Upper lobe of left lung (tissue), 6 donors: ENCODE data around the gene PEMT. TPM values are rescaled to one million over a fixed set of nuclear protein-coding genes. Genes with fewer than 3 reads are reported as not detected.

Experiments
- ATAC-seq, 2 donors: fragments of 200-7000 bp; cut with Tn5 transposase; one replicate each; pipeline ENCODE4 v1.9.1; 2022; ENCODE audit warnings: mild to moderate bottlenecking in 2 of 2, moderate library complexity in 2 of 2; ENCODE audit not compliant: low FRiP score in 2 of 2
- DNase-seq, 2 donors: peaks; one replicate each; pipeline ENCODE4 v3.0.0-alpha.2; 2019 to 2020
- H3K27ac ChIP-seq, 4 donors: fragments of 200-600 bp; sonication (generic); one replicate each; pipeline ENCODE4 v1.5.1; 2016 to 2019
- H3K27me3 ChIP-seq, 4 donors: fragments of 200-600 bp; sonication (generic); one replicate each; pipeline ENCODE4 v1.5.1; 2017 to 2019
- H3K36me3 ChIP-seq, 4 donors: fragments of 200-600 bp; sonication (generic); one replicate each; pipeline ENCODE4 v1.5.1; 2016 to 2019
- H3K4me1 ChIP-seq, 4 donors: fragments of 200-600 bp; sonication (generic); one replicate each; pipeline ENCODE4 v1.5.1; 2018 to 2019
- H3K4me3 ChIP-seq, 4 donors: fragments of 200-600 bp; sonication (generic); one replicate each; pipeline ENCODE4 v1.5.1; 2017 to 2019; ENCODE audit warnings: mild to moderate bottlenecking in 2 of 4, moderate library complexity in 1 of 4
- H3K9me3 ChIP-seq, 4 donors: fragments of 200-600 bp; sonication (generic); one replicate each; pipeline ENCODE4 v1.5.1; 2018 to 2019
- EP300 ChIP-seq, 4 donors: sonication (generic); formaldehyde crosslinking; IDR thresholded peaks; one replicate each; pipeline ENCODE4 v1.5.1; 2017; ENCODE audit warnings: antibody characterized with exemption in 4 of 4, control low read depth in 2 of 4
- POLR2A ChIP-seq, 4 donors: fragments of 450-650 bp; IDR thresholded peaks; one replicate each; pipeline ENCODE4 v1.5.1; 2016 to 2017; ENCODE audit warnings: antibody characterized with exemption in 4 of 4, mild to moderate bottlenecking in 2 of 4
- POLR2AphosphoS5 ChIP-seq, 2 donors: sonication (generic); formaldehyde crosslinking; IDR thresholded peaks; one replicate each; pipeline ENCODE4 v1.5.1; 2017; ENCODE audit warnings: antibody characterized with exemption in 2 of 2
- WGBS, 2 donors: methylation state at CpG; one replicate each; pipeline ENCODE4 v1.1.5; 2017 to 2018; 5-methylcytosine and 5-hydroxymethylcytosine counted together
- total RNA-seq, 6 donors: library from RNA; depleted of rRNA in 4 of 6; stranded (reverse); fragments of >200 nt in 4 of 6; gene quantifications; one replicate each; pipeline versions ENCODE4 v1.1.0 to v1.2.1, GENCODE V29; 2016 to 2021
- TF ChIP-seq, protein P1 (sequence below), 6 experiments: fragments of 450-650 bp in 4 of 6; fragments of 200-600 bp in 2 of 6; sonication (generic) in 2 of 6; IDR thresholded peaks; one replicate each; pipeline ENCODE4 v1.5.1; 2016 to 2019; ENCODE audit warnings: antibody characterized with exemption in 6 of 6
- donor health status: DM: no; HTN: no; CAD: no; lungs with moderate emphysema.
- donor health status: DM: no; HTN: yes; CAD: no; lungs with severe emphysema.

Gene PEMT
- total RNA-seq, 6 donors from 2014 or later = 16.6 to 44.9 (median 32.2) TPM

DNA sequence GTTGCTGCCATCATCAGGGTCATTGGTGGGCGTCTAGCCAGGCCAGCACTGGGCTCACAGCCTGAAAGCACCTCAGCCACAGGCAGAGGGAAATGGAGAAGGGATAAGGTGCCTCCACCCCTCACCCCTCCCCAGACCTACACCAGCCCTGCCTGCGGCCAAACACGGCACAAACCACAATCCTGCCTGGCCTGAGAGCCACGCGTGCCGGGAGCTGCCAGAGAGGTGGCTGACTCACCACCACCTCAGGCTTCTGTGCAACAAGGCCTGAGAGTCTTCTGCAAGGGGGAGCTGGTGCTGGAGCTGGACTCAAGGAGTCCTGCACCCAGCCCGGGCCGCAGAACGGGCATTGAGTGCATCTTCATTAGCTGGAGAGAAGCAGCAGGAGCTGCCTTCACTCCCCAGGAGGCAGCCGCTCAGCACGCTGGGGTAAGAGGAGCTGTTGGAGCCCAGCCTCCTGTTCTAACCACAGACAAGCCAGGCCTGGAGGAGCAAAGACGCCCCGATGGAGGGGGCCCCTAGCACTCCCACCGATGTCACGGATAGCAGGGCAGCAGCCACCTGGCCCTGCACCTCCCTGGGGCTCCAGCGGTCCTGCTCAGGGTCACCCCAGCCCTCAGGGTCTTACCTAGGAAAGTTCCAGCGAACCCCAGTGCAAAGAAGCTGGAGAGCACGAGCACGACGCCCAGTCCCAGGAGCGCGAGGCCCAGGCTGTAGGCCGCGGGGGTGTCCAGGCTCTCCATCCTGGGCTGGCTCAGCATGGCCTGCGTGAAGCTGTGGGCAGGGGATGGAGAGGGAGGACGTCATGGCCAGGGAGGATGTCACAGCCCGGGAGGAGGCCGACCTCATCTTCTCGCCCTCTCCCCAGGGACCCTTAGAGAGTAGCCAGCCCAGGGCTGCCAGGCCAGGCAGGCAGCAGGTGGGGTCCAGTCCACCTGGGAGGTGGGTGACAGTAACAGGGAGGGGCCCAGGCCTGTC, 79.3 kb downstream of the PEMT start:
- H3K4me1 ChIP-seq = peaks cover 0 to 3% (median under 1%) of the 10 kb centered on the region in 4 donors
- TF ChIP-seq POLR2AphosphoS5 (IDR thresholded peaks at IDR 0.05) = no peak
- TF ChIP-seq POLR2A (IDR thresholded peaks at IDR 0.05) = no peak
- TF ChIP-seq EP300 (IDR thresholded peaks at IDR 0.05) = no peak
- TF ChIP-seq, protein P1, sequence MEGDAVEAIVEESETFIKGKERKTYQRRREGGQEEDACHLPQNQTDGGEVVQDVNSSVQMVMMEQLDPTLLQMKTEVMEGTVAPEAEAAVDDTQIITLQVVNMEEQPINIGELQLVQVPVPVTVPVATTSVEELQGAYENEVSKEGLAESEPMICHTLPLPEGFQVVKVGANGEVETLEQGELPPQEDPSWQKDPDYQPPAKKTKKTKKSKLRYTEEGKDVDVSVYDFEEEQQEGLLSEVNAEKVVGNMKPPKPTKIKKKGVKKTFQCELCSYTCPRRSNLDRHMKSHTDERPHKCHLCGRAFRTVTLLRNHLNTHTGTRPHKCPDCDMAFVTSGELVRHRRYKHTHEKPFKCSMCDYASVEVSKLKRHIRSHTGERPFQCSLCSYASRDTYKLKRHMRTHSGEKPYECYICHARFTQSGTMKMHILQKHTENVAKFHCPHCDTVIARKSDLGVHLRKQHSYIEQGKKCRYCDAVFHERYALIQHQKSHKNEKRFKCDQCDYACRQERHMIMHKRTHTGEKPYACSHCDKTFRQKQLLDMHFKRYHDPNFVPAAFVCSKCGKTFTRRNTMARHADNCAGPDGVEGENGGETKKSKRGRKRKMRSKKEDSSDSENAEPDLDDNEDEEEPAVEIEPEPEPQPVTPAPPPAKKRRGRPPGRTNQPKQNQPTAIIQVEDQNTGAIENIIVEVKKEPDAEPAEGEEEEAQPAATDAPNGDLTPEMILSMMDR (IDR thresholded peaks at IDR 0.05) = no peak
- peak in 1 of 2 donors; percentile 52 for ATAC-seq
- no peak for DNase-seq
- H3K36me3 ChIP-seq = no peaks in the 10 kb centered on the region
- H3K4me3 ChIP-seq = no peak overlapping the region
- 87 to 97% methylated on average over 10 to 16 of the region's 29 CpGs for WGBS, 2 donors
- H3K27ac ChIP-seq = no peak overlapping the region
- H3K27me3 ChIP-seq = no peaks in the 10 kb centered on the region
- H3K9me3 ChIP-seq = no peaks in the 10 kb centered on the region

DNA sequence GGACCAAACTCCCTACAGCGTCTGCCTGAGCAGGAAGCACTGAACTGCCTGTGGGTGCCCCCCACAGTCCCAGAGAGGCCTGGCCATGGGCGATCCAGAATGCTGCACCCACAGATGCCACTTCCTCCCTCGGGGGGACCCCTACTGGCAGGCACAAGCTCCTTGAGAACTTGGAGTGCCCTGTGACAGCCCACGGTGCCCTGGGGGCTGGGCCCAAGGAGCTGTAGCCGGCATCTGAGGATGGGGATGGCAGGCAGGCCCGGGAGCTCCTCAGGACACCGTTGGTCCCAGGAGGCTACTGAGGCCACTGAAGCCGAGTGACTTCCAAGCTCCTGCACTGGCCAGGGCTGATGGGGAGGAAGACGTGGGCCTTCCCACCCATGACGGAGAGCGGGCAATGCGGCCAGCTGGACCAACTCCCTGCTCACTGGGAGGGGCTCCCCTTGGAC, 80.2 kb downstream of the PEMT start:
- ATAC-seq = no peak

DNA sequence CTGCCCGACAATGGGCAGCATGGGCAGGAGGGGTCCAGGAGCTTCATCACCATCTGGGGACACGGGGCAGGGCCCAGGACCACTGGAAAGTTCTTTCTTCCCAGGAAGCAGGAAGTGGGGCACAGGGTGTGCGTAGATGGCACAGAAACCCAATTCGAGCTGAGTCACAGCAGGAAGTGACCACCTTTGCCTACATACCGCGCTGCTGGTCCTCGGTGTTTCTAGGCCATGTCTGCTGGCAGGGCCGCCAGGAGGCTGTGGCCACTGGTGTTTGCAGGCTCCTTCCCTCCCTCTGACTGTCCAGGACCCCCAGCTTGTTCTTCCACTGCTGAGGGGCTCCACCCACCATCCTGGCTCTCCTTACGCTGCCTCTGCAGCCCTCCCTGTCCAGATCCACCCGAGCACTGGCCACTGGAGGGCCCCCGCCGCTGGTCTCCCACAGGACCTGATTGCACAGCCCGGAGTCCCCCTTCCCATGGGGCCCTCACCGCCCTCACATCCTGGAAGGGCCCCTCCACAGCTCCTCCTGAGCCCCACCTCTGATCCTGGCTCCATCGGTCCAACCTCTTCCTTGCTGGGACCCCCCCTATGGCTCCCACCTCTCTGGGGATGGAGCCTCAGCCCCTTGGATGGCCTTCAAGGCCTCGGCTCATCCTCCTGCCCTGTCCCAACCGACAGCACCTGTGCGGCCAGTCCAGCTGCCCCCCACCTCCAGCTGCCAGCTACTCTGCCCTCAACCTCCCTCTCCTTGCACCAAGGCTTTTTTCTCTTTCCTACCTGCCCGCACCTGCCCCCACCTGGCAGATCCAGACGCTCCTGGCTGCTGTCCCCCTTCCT, 80.8 kb downstream of the PEMT start:
- whole genome bisulfite sequencing, 2 donors = 88 to 90% methylated on average over 20 of the region's 20 CpGs
- Histone ChIP-seq H3K36me3 (no peaks in the 10 kb centered on the region), H3K4me1 (peaks cover 4 to 10% (median 7%) of the 10 kb centered on the region in 4 donors), H3K4me3 (no peak overlapping the region), H3K9me3 (no peaks in the 10 kb centered on the region), H3K27ac (no peak overlapping the region), H3K27me3 (no peaks in the 10 kb centered on the region)
- no peak for DNase-seq
- TF ChIP-seq EP300 (IDR thresholded peaks at IDR 0.05) (no peak), POLR2A (IDR thresholded peaks at IDR 0.05) (no peak), POLR2AphosphoS5 (IDR thresholded peaks at IDR 0.05) (no peak)
- TF ChIP-seq, protein P1 (IDR thresholded peaks at IDR 0.05) = no peak
- no peak for ATAC-seq

More for the DNA sequence above, 80.2 kb downstream of the PEMT start:
- Histone ChIP-seq H3K27me3 (no peaks in the 10 kb centered on the region), H3K36me3 (no peaks in the 10 kb centered on the region), H3K4me1 (peaks cover 3 to 10% (median 4%) of the 10 kb centered on the region in 4 donors), H3K4me3 (no peak overlapping the region), H3K9me3 (no peaks in the 10 kb centered on the region), H3K27ac (no peak overlapping the region)
- 76 to 82% methylated on average over 4 to 12 of the region's 12 CpGs for WGBS, 2 donors
- TF ChIP-seq, protein P1 (IDR thresholded peaks at IDR 0.05) = no peak
- no peak for TF ChIP-seq POLR2A (IDR thresholded peaks at IDR 0.05)
- no peak for TF ChIP-seq EP300 (IDR thresholded peaks at IDR 0.05)
- no peak for TF ChIP-seq POLR2AphosphoS5 (IDR thresholded peaks at IDR 0.05)
- no peak for DNase-seq

DNA sequence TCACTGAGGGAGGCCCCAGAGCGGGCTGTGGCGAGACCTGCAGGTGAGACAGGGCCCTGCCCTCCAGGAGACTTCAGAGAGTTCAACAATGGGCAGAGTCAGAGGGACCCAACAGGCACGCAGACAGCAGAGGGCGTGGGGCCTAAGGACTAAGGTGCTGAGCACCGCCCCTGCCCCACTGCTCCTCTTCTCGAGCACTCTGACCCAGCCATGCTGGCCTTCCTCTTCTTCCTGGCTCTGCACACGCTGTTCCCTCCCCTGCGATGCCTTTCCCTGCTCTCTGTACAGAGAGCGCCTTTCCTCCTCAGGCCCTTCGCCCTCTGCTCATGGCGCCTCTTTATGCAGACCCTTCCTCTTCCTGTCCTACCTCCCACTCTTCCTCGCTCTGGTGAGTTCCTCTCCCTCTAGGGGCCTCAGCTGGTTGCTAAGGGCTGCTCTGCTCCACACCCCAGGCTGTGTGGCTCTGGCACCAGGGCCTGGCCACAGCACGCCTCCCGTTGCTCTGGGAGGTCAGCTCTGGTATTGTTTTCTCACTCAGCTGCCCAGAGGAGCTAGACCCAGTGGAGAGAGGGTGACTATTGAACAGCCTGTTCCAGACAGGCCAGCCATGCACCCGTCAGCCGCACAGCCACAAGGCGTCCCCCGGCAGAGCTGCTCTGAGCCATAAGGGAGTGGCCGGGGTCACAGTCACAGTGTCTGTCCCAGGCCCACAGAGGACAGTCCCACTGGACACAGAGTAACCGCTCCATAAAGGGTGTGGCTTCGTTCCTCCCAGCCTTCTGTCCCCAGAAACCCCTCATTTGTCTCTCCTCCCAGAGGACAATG, 81.7 kb downstream of the PEMT start:
- Histone ChIP-seq H3K4me3 (no peak overlapping the region), H3K4me1 (peaks cover 4 to 10% (median 7%) of the 10 kb centered on the region in 4 donors), H3K27me3 (no peaks in the 10 kb centered on the region), H3K36me3 (no peaks in the 10 kb centered on the region), H3K27ac (no peak overlapping the region), H3K9me3 (no peaks in the 10 kb centered on the region)
- DNase-seq = no peak
- 94 to 96% methylated on average over 10 to 19 of the region's 21 CpGs for WGBS, 2 donors
- ATAC-seq = no peak
- TF ChIP-seq, protein P1 (IDR thresholded peaks at IDR 0.05) = no peak
- TF ChIP-seq POLR2A (IDR thresholded peaks at IDR 0.05) = no peak
